Activated CD8-positive, alpha-beta T cell treated with anti-CD3 and anti-CD28 coated beads for 36 hours (primary cell): Measurements from ENCODE around the gene COMTD1. TPM values are rescaled to one million over a fixed set of nuclear protein-coding genes. Genes with fewer than 3 reads are reported as not detected.

Experiments used
- ATAC-seq: fragments of 200-7000 bp; cut with Tn5 transposase; one replicate; pipeline ENCODE4 v1.10.0; 2021; ENCODE audit warnings: mild to moderate bottlenecking, moderate library complexity
- CTCF ChIA-PET: fragments of 350-600 bp; sonication (Branson Sonifier 250); formaldehyde crosslinking; loops from one replicate; lab custom pipeline; 2021; ENCODE audit warnings: antibody characterized with exemption; lab: Charles Lee
- POLR2A ChIA-PET: fragments of 350-600 bp; sonication (Branson Sonifier 250); formaldehyde crosslinking; loops from one replicate; lab custom pipeline; 2021; ENCODE audit warnings: antibody characterized with exemption; lab: Charles Lee
- DNase-seq: peaks from one replicate; pipeline ENCODE4 v3.0.0-alpha.2; 2020
- H3K27ac Mint-ChIP-seq: one replicate; pipeline ENCODE4 v1.8.0; 2021; ENCODE audit warnings: mild to moderate bottlenecking, mixed read lengths
- H3K27me3 Mint-ChIP-seq: one replicate; pipeline ENCODE4 v1.8.0; 2021; ENCODE audit warnings: mixed read lengths
- H3K36me3 Mint-ChIP-seq: one replicate; pipeline ENCODE4 v1.8.0; 2021; ENCODE audit warnings: low read depth, mixed read lengths
- H3K4me1 Mint-ChIP-seq: one replicate; pipeline ENCODE4 v1.8.0; 2021; ENCODE audit warnings: low read depth, mixed read lengths
- H3K4me3 Mint-ChIP-seq: one replicate; pipeline ENCODE4 v1.8.0; 2021; ENCODE audit warnings: mild to moderate bottlenecking, moderate library complexity, mixed read lengths
- H3K9me3 Mint-ChIP-seq: one replicate; pipeline ENCODE4 v1.8.0; 2021; ENCODE audit warnings: mixed read lengths
- intact Hi-C: fragments of 100-400 bp; cut with micrococcal nuclease; formaldehyde crosslinking; loops from one replicate; pipeline ENCODE4 v1.10.0; 2022
- total RNA-seq, 2 experiments: library from RNA; stranded (reverse); gene quantifications; one replicate each; pipeline ENCODE4 v1.2.3, GENCODE V29; 2021
- TF ChIP-seq, protein P1 (sequence below): fragments of 200-600 bp; IDR thresholded peaks from one replicate; pipeline ENCODE4 v1.8.0; 2022; ENCODE audit warnings: antibody characterized with exemption, mild to moderate bottlenecking

Gene COMTD1
- 10 to 100 TPM; 54.5 to 58.1 TPM for total RNA-seq

DNA sequence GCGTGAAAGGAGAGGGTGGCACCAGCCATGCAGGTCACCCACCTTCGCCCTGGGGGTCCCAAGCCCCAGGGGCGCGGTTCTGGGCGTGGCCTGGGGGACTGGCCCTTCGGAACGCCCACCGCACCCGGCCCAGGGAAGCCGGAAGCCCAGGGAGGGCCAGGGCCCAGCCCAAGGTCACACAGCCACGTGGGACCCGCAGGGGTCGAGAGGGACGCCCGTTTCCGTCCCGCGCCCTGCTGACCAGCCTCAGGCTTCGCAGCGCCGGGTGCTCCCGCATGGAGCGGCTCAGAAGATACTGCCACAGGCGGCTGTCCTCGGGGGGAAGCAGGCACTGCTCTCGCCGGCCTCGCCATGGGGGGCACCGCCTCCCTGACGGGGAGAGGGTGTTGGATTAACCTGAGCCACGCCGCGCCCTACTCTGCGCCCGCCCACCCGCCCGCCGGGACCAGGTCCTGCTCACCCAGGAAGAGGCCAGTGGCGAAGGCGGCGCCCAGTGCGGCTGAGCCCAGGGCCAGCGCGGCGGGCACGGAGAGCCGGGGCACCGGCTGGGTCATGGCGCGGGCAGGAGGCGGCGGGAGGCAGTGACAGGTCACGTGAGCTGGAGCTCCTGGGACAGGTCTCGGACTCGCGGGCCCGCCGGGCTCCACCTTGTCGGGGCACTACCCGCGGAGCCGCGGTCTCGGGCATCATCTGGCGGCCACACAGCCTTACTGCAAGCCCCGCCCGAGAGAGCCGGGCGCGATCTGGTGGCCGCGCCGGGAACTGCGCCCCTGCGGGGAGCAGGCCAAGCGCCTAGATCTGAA lies at the start of gene COMTD1:
Gene COMTD1, minus strand, starts transcription at position 583 of the 803 bp plus-strand sequence. Its CDS starts 29 bp downstream, at position 554.
- TF ChIP-seq, protein P1, sequence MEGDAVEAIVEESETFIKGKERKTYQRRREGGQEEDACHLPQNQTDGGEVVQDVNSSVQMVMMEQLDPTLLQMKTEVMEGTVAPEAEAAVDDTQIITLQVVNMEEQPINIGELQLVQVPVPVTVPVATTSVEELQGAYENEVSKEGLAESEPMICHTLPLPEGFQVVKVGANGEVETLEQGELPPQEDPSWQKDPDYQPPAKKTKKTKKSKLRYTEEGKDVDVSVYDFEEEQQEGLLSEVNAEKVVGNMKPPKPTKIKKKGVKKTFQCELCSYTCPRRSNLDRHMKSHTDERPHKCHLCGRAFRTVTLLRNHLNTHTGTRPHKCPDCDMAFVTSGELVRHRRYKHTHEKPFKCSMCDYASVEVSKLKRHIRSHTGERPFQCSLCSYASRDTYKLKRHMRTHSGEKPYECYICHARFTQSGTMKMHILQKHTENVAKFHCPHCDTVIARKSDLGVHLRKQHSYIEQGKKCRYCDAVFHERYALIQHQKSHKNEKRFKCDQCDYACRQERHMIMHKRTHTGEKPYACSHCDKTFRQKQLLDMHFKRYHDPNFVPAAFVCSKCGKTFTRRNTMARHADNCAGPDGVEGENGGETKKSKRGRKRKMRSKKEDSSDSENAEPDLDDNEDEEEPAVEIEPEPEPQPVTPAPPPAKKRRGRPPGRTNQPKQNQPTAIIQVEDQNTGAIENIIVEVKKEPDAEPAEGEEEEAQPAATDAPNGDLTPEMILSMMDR, result peak; percentile 100
- POLR2A ChIA-PET, result interaction anchor here (1.2 to 11.3 kb wide), 6 partner anchors 13 to 288 kb away, joined by 3 to 106 read pairs (median 4); partner anchors contain the start of genes SAMD8 and VDAC2
- Mint-ChIP-seq H3K9me3 (no peaks in the 10 kb centered on the region), H3K4me1 (peaks cover 24% of the 10 kb centered on the region), H3K4me3 (peak within 1 kb of the TSS; percentile 81), H3K27ac (peak within 1 kb of the TSS; percentile 94), H3K27me3 (no peaks in the 10 kb centered on the region), H3K36me3 (peaks cover 23% of the 10 kb centered on the region)
- peak; percentile 96 for DNase-seq
- peak; percentile 77 for ATAC-seq
- CTCF ChIA-PET, result interaction anchor here (0.5 to 9.1 kb wide), 37 partner anchors 9 to 1087 kb away, joined by 3 to 118 read pairs (median 4); partner anchors contain the start of genes SAMD8 and VDAC2
- intact Hi-C loops, result no loop called here

DNA sequence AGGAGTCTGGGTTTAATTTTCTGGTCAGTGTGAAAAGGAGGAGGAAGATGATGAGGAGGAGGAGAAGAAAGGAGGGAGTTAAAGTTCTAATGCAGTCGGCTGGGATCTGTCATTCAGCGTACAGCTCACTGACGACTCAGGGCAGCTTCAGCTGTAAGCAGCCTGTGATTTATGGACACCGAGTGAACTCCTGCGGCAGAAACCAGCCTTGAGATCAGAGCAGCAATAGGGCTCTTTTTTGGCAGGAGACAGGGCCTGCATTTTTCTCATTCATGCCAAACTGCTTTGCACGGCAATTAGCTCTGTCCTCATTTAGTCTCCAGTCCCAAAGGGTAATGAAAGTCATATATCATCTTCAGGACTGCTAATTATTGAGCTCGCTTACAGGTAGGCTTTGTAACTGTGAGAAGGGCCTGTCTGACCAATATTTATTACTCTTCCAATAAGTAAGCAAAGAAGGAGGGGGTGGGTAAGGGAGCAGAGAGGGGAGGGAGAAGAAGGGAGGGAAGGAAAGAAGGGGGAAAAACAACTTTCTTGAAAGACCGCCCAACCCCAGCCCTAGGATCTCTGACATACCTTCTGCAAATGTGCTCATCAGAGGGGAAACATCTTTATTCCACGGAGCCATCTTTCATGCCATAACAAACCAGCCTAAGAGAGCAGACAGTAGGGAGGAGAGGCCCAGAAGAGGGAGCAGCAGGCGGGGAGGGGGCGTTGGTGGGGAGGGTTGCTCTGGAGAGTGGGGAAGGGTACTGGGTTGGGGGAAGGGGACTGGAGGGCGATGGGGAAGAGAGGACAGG lies 48.1 kb upstream of the COMTD1 start:
- CTCF ChIA-PET, result interaction anchor here (3.0 kb wide), 1 partner anchor 12 kb away, joined by 10 read pairs; no protein-coding TSS in a partner anchor
- Mint-ChIP-seq H3K27ac (no peak overlapping the region), H3K9me3 (no peaks in the 10 kb centered on the region), H3K4me1 (no peaks in the 10 kb centered on the region), H3K36me3 (no peaks in the 10 kb centered on the region), H3K27me3 (peaks cover 11% of the 10 kb centered on the region), H3K4me3 (no peak overlapping the region)
- intact Hi-C loops, result no loop called here
- ATAC-seq (no peak), DNase-seq (no peak)
- TF ChIP-seq, protein P1, result no peak
- POLR2A ChIA-PET, result interaction anchor here (1.2 kb wide), 1 partner anchor 12 kb away, joined by 4 read pairs; no protein-coding TSS in a partner anchor

DNA sequence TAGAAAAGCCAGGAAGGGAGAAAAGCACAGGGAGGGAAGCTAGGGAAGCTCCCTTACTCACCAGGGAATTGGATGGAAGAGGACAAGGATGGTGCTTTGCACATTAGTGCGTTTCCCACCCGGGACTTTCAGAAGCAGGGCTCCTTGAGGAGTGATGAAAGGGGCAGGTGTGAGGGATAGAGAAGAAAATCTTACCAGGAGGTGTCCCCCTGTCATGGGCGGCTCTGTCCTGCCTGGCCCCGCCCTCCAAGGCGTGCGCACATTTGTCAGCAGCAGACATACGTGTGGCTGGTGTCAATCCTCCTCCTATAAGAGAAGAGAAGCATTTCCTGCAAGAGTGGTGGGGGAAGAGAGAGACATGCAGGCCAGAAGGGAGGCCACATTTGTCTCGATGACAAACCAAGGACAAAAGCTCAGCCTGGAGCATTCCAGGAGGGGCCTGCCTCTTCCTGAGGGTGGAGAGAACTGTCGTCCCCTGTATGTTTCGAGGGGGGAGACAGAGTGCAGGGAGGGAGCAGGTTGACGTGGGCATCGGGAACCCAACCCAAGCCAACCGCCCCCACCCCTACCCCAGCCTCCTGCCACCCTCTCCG lies 47.4 kb upstream of the COMTD1 start:
- CTCF ChIA-PET, result no interaction called here
- TF ChIP-seq, protein P1, result no peak
- peaks cover 11% of the 10 kb centered on the region for H3K27me3 Mint-ChIP-seq
- POLR2A ChIA-PET, result interaction anchor here (0.7 kb wide), 1 partner anchor 189 kb away, joined by 3 read pairs; no protein-coding TSS in a partner anchor
- H3K9me3 Mint-ChIP-seq, result no peaks in the 10 kb centered on the region
- no peak overlapping the region for H3K27ac Mint-ChIP-seq
- intact Hi-C loops, result no loop called here
- DNase-seq, result no peak
- no peak for ATAC-seq
- no peaks in the 10 kb centered on the region for H3K36me3 Mint-ChIP-seq
- no peak overlapping the region for H3K4me3 Mint-ChIP-seq
- no peaks in the 10 kb centered on the region for H3K4me1 Mint-ChIP-seq

DNA sequence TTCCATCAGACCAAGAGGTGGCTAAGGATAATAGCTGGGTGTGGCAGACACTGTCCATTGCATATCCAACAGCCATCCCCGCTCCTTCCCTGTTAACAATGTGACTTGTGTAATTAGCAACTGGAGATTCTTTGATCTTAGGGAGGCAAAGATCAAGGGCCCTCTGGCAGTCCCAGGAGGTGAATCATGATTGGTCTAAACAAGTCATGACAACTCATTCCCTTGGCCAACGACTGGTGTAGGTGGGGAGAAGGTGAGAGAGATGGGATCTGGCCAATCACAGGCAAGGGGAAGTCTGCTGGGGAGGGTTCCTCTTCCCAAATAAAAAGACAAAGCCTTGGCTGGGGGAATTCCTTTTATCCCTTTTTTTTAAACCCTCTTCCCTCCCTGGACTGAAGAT lies 46.2 kb upstream of the COMTD1 start:
- DNase-seq (no peak), ATAC-seq (no peak)
- ChIA-PET POLR2A (no interaction called here), CTCF (no interaction called here)
- no peak overlapping the region for H3K4me3 Mint-ChIP-seq
- no peak overlapping the region for H3K27ac Mint-ChIP-seq
- no peaks in the 10 kb centered on the region for H3K4me1 Mint-ChIP-seq
- H3K27me3 Mint-ChIP-seq, result peaks cover 5% of the 10 kb centered on the region
- TF ChIP-seq, protein P1, result no peak
- no peaks in the 10 kb centered on the region for H3K9me3 Mint-ChIP-seq
- intact Hi-C loops, result no loop called here
- H3K36me3 Mint-ChIP-seq, result no peaks in the 10 kb centered on the region
